IMR-90 (cell line): Measurements from ENCODE around the gene INSYN1. TPM values are rescaled to one million over a fixed set of nuclear protein-coding genes. Genes with fewer than 3 reads are reported as not detected.

Experiments used
- ATAC-seq: fragments of 200-7000 bp; cut with Tn5 transposase; 2 replicates; pipeline ENCODE4 v1.9.1; 2020; ENCODE audit warnings: low read depth, mild to moderate bottlenecking, moderate library complexity
- BruUV-seq: library from RNA; stranded (reverse); fragments of 400-500 nt; replicated peaks from 2 replicates; lab custom pipeline; 2021; lab: Mats Ljungman, UMichigan
- CTCF ChIA-PET: fragments of 300-600 bp; formaldehyde crosslinking; extraction: SDS; loops from one replicate; lab custom pipeline; 2021; ENCODE audit warnings: antibody characterized with exemption; lab: Yijun Ruan, JAX
- POLR2A ChIA-PET: fragments of 300-600 bp; sonication (Branson Sonifier 250); formaldehyde crosslinking; loops from one replicate; lab custom pipeline; 2022; ENCODE audit warnings: antibody characterized with exemption; ENCODE audit not compliant: unreplicated experiment; lab: Charles Lee
- DNase-seq: peaks from one replicate; pipeline ENCODE4 v3.0.0; 2013
- H2AFZ ChIP-seq: replicated peaks from 2 replicates; pipeline ENCODE3; 2013; ENCODE audit warnings: low read length, mild to moderate bottlenecking; ENCODE audit not compliant: poor library complexity
- H2AK5ac ChIP-seq: 2 replicates; pipeline ENCODE4 v1.6.1; 2013; ENCODE audit warnings: low read depth, low read length, inconsistent platforms
- H2AK9ac ChIP-seq: replicated peaks from 2 replicates; pipeline ENCODE3; 2013; ENCODE audit warnings: mild to moderate bottlenecking, low read depth, low read length, moderate library complexity; ENCODE audit not compliant: poor library complexity
- H2BK120ac ChIP-seq: 2 replicates; pipeline ENCODE4 v1.6.1; 2013; ENCODE audit warnings: low read depth, low read length, inconsistent platforms
- H2BK15ac ChIP-seq: 3 replicates; pipeline ENCODE4 v1.6.1; 2013; ENCODE audit warnings: low read depth, low read length, inconsistent platforms
- H2BK20ac ChIP-seq: 2 replicates; pipeline ENCODE4 v1.6.1; 2013; ENCODE audit warnings: low read depth, mild to moderate bottlenecking, inconsistent platforms, low read length, moderate library complexity
- H2BK5ac ChIP-seq: 2 replicates; pipeline ENCODE4 v1.6.1; 2013; ENCODE audit warnings: mild to moderate bottlenecking, low read depth, low read length, inconsistent platforms; ENCODE audit not compliant: poor library complexity, severe bottlenecking
- H3K14ac ChIP-seq: replicated peaks from 2 replicates; pipeline ENCODE4 v1.6.1; 2013; ENCODE audit warnings: low read depth, low read length, inconsistent platforms
- H3K18ac ChIP-seq: 2 replicates; pipeline ENCODE4 v1.6.1; 2013; ENCODE audit warnings: low read depth, low read length, control low read depth
- H3K23ac ChIP-seq: 2 replicates; pipeline ENCODE4 v1.6.1; 2013; ENCODE audit warnings: low read depth, low read length, inconsistent platforms
- H3K27ac ChIP-seq: 2 replicates; pipeline ENCODE4 v1.5.1; 2013; ENCODE audit warnings: mild to moderate bottlenecking, control low read depth, low read length; ENCODE audit not compliant: insufficient read depth
- H3K27me3 ChIP-seq: 2 replicates; pipeline ENCODE4 v1.6.1; 2013; ENCODE audit warnings: low read length; ENCODE audit not compliant: control insufficient read depth, insufficient read depth
- H3K36me3 ChIP-seq: 2 replicates; pipeline ENCODE4 v1.6.1; 2013; ENCODE audit warnings: low read length, mixed read lengths; ENCODE audit not compliant: control insufficient read depth, insufficient read depth
- H3K4ac ChIP-seq: 2 replicates; pipeline ENCODE4 v1.6.1; 2013; ENCODE audit warnings: low read depth, low read length, inconsistent platforms
- H3K4me1 ChIP-seq: 2 replicates; pipeline ENCODE4 v1.6.1; 2013; ENCODE audit warnings: low read length, mixed read lengths; ENCODE audit not compliant: control insufficient read depth, insufficient read depth
- H3K4me2 ChIP-seq: 2 replicates; pipeline ENCODE4 v1.6.1; 2013; ENCODE audit warnings: low read depth, mild to moderate bottlenecking, control low read depth, low read length, moderate library complexity
- H3K4me3 ChIP-seq: 2 replicates; pipeline ENCODE4 v1.5.1; 2013; ENCODE audit warnings: low read depth, mild to moderate bottlenecking, control low read depth, low read length, moderate library complexity; ENCODE audit not compliant: insufficient read depth
- H3K56ac ChIP-seq: 2 replicates; pipeline ENCODE4 v1.6.1; 2013; ENCODE audit warnings: low read length, inconsistent platforms; ENCODE audit not compliant: insufficient read depth; ENCODE audit errors: extremely low read depth
- H3K79me1 ChIP-seq, 2 experiments: 2 replicates each; pipeline ENCODE4 v1.6.1; 2013; ENCODE audit warnings: low read length in 2 of 2, inconsistent platforms in 1 of 2, low read depth in 1 of 2
- H3K9ac ChIP-seq: 2 replicates; pipeline ENCODE4 v1.6.1; 2013; ENCODE audit warnings: low read depth, low read length, control low read depth
- H3K9me1 ChIP-seq: 2 replicates; pipeline ENCODE4 v1.6.1; 2013; ENCODE audit warnings: low read length, inconsistent platforms; ENCODE audit not compliant: insufficient read depth
- H3K9me3 ChIP-seq: 2 replicates; pipeline ENCODE4 v1.6.1; 2013; ENCODE audit warnings: low read length; ENCODE audit not compliant: control insufficient read depth, insufficient read depth
- H4K20me1 ChIP-seq: 2 replicates; pipeline ENCODE4 v1.6.1; 2013; ENCODE audit warnings: low read length, inconsistent platforms; ENCODE audit not compliant: insufficient read depth
- H4K5ac ChIP-seq: 2 replicates; pipeline ENCODE4 v1.6.1; 2013; ENCODE audit warnings: mild to moderate bottlenecking, low read depth, low read length, control low read depth
- H4K8ac ChIP-seq, 2 experiments: 2 replicates each; pipeline ENCODE4 v1.6.1; 2013; ENCODE audit warnings: low read depth in 2 of 2, low read length in 2 of 2, control low read depth in 1 of 2, inconsistent platforms in 1 of 2
- H4K91ac ChIP-seq: 2 replicates; pipeline ENCODE4 v1.6.1; 2013; ENCODE audit warnings: low read depth, low read length, inconsistent platforms; ENCODE audit not compliant: insufficient read depth
- CTCF ChIP-seq: conservative IDR thresholded peaks from 2 replicates; pipeline ENCODE4 v1.5.1; 2012; ENCODE audit warnings: mild to moderate bottlenecking, low read depth, low read length, improper control_type of control experiment
- MAFK ChIP-seq: IDR thresholded peaks from 2 replicates; pipeline ENCODE4 v1.6.1; 2012; ENCODE audit warnings: low read depth, low read length, improper control_type of control experiment
- NFE2L2 ChIP-seq: fragments of 150-350 bp; IDR thresholded peaks from 2 replicates; pipeline ENCODE4 v1.6.1; 2016; ENCODE audit warnings: low read depth, mild to moderate bottlenecking, low read length
- RAD21 ChIP-seq: IDR thresholded peaks from 2 replicates; pipeline ENCODE4 v1.6.1; 2012; ENCODE audit warnings: low read length, improper control_type of control experiment
- WGBS, 2 experiments: methylation state at CpG; one replicate each; pipeline versions ENCODE4 v1.1.5 to v1.1.7; 2013; ENCODE audit warnings: missing lambda C conversion rate in 2 of 2; ENCODE audit not compliant: insufficient read length in 1 of 2; ENCODE audit errors: extremely low coverage in 2 of 2; 5-methylcytosine and 5-hydroxymethylcytosine counted together
- dilution Hi-C: fragments of 300-500 bp; cut with HindIII; formaldehyde crosslinking; loops from one replicate; pipeline ENCODE4 v1.14.3; 2018; ENCODE audit warnings: low sequenced_read_pairs; ENCODE audit not compliant: unreplicated experiment
- in situ Hi-C: fragments of 300-500 bp; cut with MboI; formaldehyde crosslinking; loops from 3 replicates; pipeline ENCODE4 v1.14.3; 2019; ENCODE audit warnings: low sequenced_read_pairs, inconsistent platforms, mixed read lengths
- intact Hi-C: fragments of 100-400 bp; cut with micrococcal nuclease; formaldehyde crosslinking; loops from 2 replicates; pipeline ENCODE4 v1.10.0; 2022
- polyA plus RNA-seq, 3 experiments: library from polyadenylated mRNA; depleted of rRNA; stranded (reverse); fragments of >200 nt; gene quantifications; 2 replicates each; pipeline ENCODE4 v1.2.3, GENCODE V29; 2012; ENCODE audit warnings: low replicate concordance in 1 of 3
- total RNA-seq: library from RNA; depleted of rRNA; stranded (reverse); fragments of >200 nt; gene quantifications from 2 replicates; pipeline ENCODE4 v1.2.3, GENCODE V29; 2012

INSYN1 gene
- total and polyA plus RNA-seq, 2 of the 4 experiments (the other 2 are of a cell fraction), result 0.18 to 0.34 TPM

DNA sequence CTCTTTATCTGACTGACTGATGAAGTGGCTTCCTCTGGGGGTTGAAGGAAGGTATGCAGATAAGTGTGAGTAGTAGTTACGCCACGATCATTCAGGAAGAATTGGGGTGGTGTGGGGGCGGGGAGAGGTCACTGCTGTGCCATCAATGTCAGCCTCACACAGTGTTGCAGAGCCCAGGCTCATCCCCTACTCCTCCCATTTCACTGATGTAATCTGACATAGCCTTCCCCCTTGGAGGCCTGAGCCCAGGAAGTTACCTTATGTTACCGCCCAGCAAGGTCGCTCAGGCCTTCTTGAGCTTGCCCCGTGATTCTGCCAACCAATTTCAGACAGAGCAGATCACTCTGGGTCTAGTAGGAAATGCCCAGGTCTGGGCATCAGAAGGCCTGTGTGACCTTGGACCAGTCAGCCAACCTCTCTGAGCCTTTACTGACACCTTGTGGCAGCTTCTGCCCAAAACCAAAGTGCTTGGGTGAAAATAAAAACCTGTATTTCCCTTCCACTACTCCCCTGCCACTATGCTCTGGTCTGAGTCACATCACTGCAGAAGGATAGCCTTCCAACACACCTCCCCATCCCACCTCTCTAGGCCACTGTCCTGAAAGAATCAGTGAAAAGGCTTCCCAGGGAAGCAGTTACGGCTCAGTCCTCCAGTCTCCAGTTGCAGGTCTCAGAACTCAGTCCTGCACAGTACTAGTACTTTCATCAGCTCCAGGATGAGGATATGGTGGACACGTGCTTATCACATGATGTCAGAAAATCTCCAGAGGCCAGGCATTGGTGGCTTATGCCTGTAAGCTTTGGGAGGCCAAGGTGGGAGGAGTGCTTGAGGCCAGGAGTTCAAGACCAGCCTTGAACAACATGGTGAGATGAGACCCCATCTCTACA, 28.1 kb upstream of the INSYN1 start:
- no TSS peak for BruUV-seq
- CTCF ChIA-PET, result no interaction called here

More for the DNA sequence above, 28.1 kb upstream of the INSYN1 start:
- Histone ChIP-seq H2AFZ (no peak overlapping the region), H2BK20ac (no peak overlapping the region), H4K91ac (no peak overlapping the region), H3K18ac (no peak overlapping the region), H3K27ac (no peak overlapping the region), H3K4me1 (no peaks in the 10 kb centered on the region), H3K79me1 (no peaks in the 10 kb centered on the region), H4K8ac (no peak overlapping the region), H4K20me1 (no peaks in the 10 kb centered on the region; the same call in 1 of the 2 replicates), H3K56ac (no peak overlapping the region), H2AK9ac (peak overlapping the region; percentile 78), H3K23ac (no peak overlapping the region), H3K4me2 (no peak overlapping the region), H3K9me3 (no peaks in the 10 kb centered on the region), H3K14ac (no peak overlapping the region), H3K9me1 (no peaks in the 10 kb centered on the region), H3K36me3 (no peaks in the 10 kb centered on the region), H2BK15ac (no peak overlapping the region), H2BK120ac (no peak overlapping the region), H3K4me3 (no peak overlapping the region), H3K27me3 (peaks cover 45% of the 10 kb centered on the region), H2AK5ac (no peak overlapping the region), H2BK5ac (no peak overlapping the region), H3K9ac (no peak overlapping the region), H4K5ac (no peak overlapping the region), H3K4ac (no peak overlapping the region)
- dilution Hi-C loops (no loop called here), in situ Hi-C loops (no loop called here), intact Hi-C loops (loop anchor here (1.0 kb wide), 1 partner anchor 29 kb away; no protein-coding TSS in a partner anchor)
- WGBS, 2 experiments, result 68% methylated on average over 3 of the region's 8 CpGs; no CpG with 5 or more reads in 1 of the 2 experiments
- POLR2A ChIA-PET, result no interaction called here
- ATAC-seq (peak; percentile 66), DNase-seq (peak; percentile 21)
- TF ChIP-seq MAFK (no peak), NFE2L2 (no peak), CTCF (peak; percentile 45), RAD21 (peak; percentile 51)
